HG03354 (cell line): ENCODE measurements around the gene KRTAP10-3.
"Not testable (repeated sequence)": the region's sequence is repeated elsewhere in the genome, so short reads cannot be mapped to it uniquely, and the experiment has no call there.

Source experiments
- ATAC-seq: cut with Tn5 transposase; IDR thresholded peaks from one replicate; pipeline ENCODE4 v1.9.1; 2021; ENCODE audit warnings: mild to moderate bottlenecking; ENCODE audit not compliant: unreplicated experiment, poor library complexity, severe bottlenecking

Gene KRTAP10-3

GRCh38 chr21:44552136-44552535 is 6.5 kb downstream of the KRTAP10-3 start:
- no peak for ATAC-seq

GRCh38 chr21:44551340-44551961 is 7.1 kb downstream of the KRTAP10-3 start, which contains the start of gene KRTAP10-2:
KRTAP10-2 (minus strand) TSS chr21:44551505; CDS start chr21:44551458, 47 bp downstream.
- no peak for ATAC-seq

GRCh38 chr21:44550807-44551206 is 7.8 kb downstream of the KRTAP10-3 start:
- ATAC-seq = no peak

- ATAC-seq = not testable (repeated sequence)
Observed at GRCh38 chr21:44550285-44550684, 8.3 kb downstream of the KRTAP10-3 start.

- ATAC-seq = no peak
Observed at GRCh38 chr21:44549525-44550211, 8.9 kb downstream of the KRTAP10-3 start.

GRCh38 chr21:44548922-44549321 is 9.7 kb downstream of the KRTAP10-3 start:
- no peak for ATAC-seq

- no peak for ATAC-seq
Observed at GRCh38 chr21:44548381-44548780, 10.2 kb downstream of the KRTAP10-3 start.

- no peak for ATAC-seq
Observed at GRCh38 chr21:44547656-44548331, 10.8 kb downstream of the KRTAP10-3 start.

- no peak for ATAC-seq
Observed at GRCh38 chr21:44544566-44544965, 14.0 kb downstream of the KRTAP10-3 start.

GRCh38 chr21:44542716-44543115 is 15.9 kb downstream of the KRTAP10-3 start:
- no peak for ATAC-seq

GRCh38 chr21:44540741-44541288 is 17.8 kb downstream of the KRTAP10-3 start:
- ATAC-seq = no peak

GRCh38 chr21:44539991-44540666 is 18.5 kb downstream of the KRTAP10-3 start, which contains the start of gene KRTAP10-1:
KRTAP10-1 (minus strand) TSS chr21:44540195; CDS start chr21:44540150, 45 bp downstream.
- ATAC-seq = no peak

GRCh38 chr21:44539046-44539445 is 19.5 kb downstream of the KRTAP10-3 start:
- ATAC-seq = no peak

GRCh38 chr21:44537930-44538911 is 20.4 kb downstream of the KRTAP10-3 start:
- no peak for ATAC-seq

GRCh38 chr21:44535963-44536362 is 22.6 kb downstream of the KRTAP10-3 start:
- no peak for ATAC-seq

GRCh38 chr21:44534688-44535087 is 23.9 kb downstream of the KRTAP10-3 start:
- no peak for ATAC-seq

GRCh38 chr21:44533891-44534627 is 24.5 kb downstream of the KRTAP10-3 start:
- ATAC-seq = no peak
